ACC112 (cell line): ENCODE results near the gene STAT3.

Source experiments
- H2AFZ ChIP-seq: fragments of 200-600 bp; sonication (generic); one replicate; pipeline ENCODE4 v1.6.0; 2017; ENCODE audit warnings: antibody characterized with exemption, low read length; ENCODE audit not compliant: unreplicated experiment
- H3K27ac ChIP-seq: fragments of 200-600 bp; sonication (generic); 2 replicates; pipeline ENCODE4 v1.5.1; 2014; ENCODE audit warnings: low read depth, mild to moderate bottlenecking, antibody characterized with exemption, low read length, moderate library complexity
- H3K27me3 ChIP-seq: fragments of 200-600 bp; sonication (generic); 2 replicates; pipeline ENCODE4 v1.6.1; 2014; ENCODE audit warnings: mild to moderate bottlenecking, antibody characterized with exemption, low read length, moderate library complexity, mixed read lengths; ENCODE audit not compliant: insufficient read depth
- H3K36me3 ChIP-seq: fragments of 200-600 bp; sonication (generic); 2 replicates; pipeline ENCODE4 v1.6.1; 2016; ENCODE audit warnings: mild to moderate bottlenecking, antibody characterized with exemption, low read length, moderate library complexity, mixed read lengths; ENCODE audit not compliant: insufficient read depth
- H3K4me1 ChIP-seq: fragments of 200-600 bp; sonication (generic); one replicate; pipeline ENCODE4 v1.6.1; 2016; ENCODE audit warnings: low read length, mixed read lengths; ENCODE audit not compliant: insufficient read depth, unreplicated experiment, control insufficient read depth
- H3K4me3 ChIP-seq: fragments of 200-600 bp; sonication (generic); 2 replicates; pipeline ENCODE4 v1.5.1; 2014; ENCODE audit warnings: mild to moderate bottlenecking, low read depth, low read length
- H3K79me2 ChIP-seq: fragments of 200-600 bp; sonication (generic); one replicate; pipeline ENCODE4 v1.6.0; 2016; ENCODE audit warnings: low read length; ENCODE audit not compliant: control insufficient read depth, unreplicated experiment, insufficient read depth

Gene STAT3

GRCh38 chr17:42275527-42276358 lies 112.5 kb downstream of the STAT3 start:
- peaks cover 11% of the 10 kb centered on the region for H3K4me1 ChIP-seq
- H3K79me2 ChIP-seq: peaks cover 42% of the 10 kb centered on the region
- peak overlapping the region; percentile 98 for H3K4me3 ChIP-seq
- H2AFZ ChIP-seq: peak overlapping the region; percentile 70
- no peaks in the 10 kb centered on the region for H3K27me3 ChIP-seq
- no peaks in the 10 kb centered on the region for H3K36me3 ChIP-seq
- H3K27ac ChIP-seq: no peak overlapping the region

GRCh38 chr17:42274812-42275526 lies 113.3 kb downstream of the STAT3 start:
- H3K36me3 ChIP-seq: no peaks in the 10 kb centered on the region
- peak overlapping the region; percentile 98 for H3K4me3 ChIP-seq
- no peaks in the 10 kb centered on the region for H3K27me3 ChIP-seq
- peaks cover 11% of the 10 kb centered on the region for H3K4me1 ChIP-seq
- no peak overlapping the region for H3K27ac ChIP-seq
- H3K79me2 ChIP-seq: peaks cover 44% of the 10 kb centered on the region
- H2AFZ ChIP-seq: peak overlapping the region; percentile 70

- peaks cover 48% of the 10 kb centered on the region for H3K79me2 ChIP-seq
- H3K4me3 ChIP-seq: no peak overlapping the region
- H3K4me1 ChIP-seq: peaks cover 11% of the 10 kb centered on the region
- no peaks in the 10 kb centered on the region for H3K27me3 ChIP-seq
- no peak overlapping the region for H2AFZ ChIP-seq
- no peaks in the 10 kb centered on the region for H3K36me3 ChIP-seq
- H3K27ac ChIP-seq: no peak overlapping the region
Observed at GRCh38 chr17:42274253-42274542, 114.0 kb downstream of the STAT3 start.

GRCh38 chr17:42273474-42274252 lies 114.6 kb downstream of the STAT3 start:
- H3K27ac ChIP-seq: no peak overlapping the region
- H3K4me3 ChIP-seq: no peak overlapping the region
- H3K36me3 ChIP-seq: no peaks in the 10 kb centered on the region
- H3K27me3 ChIP-seq: no peaks in the 10 kb centered on the region
- peaks cover 11% of the 10 kb centered on the region for H3K4me1 ChIP-seq
- H2AFZ ChIP-seq: no peak overlapping the region
- H3K79me2 ChIP-seq: peaks cover 48% of the 10 kb centered on the region

GRCh38 chr17:42272162-42272907 lies 115.9 kb downstream of the STAT3 start:
- Histone ChIP-seq H3K36me3 (no peaks in the 10 kb centered on the region), H3K4me3 (no peak overlapping the region), H3K4me1 (peaks cover 11% of the 10 kb centered on the region), H2AFZ (no peak overlapping the region), H3K27ac (no peak overlapping the region), H3K79me2 (peaks cover 55% of the 10 kb centered on the region), H3K27me3 (no peaks in the 10 kb centered on the region)

GRCh38 chr17:42271779-42272035 lies 116.5 kb downstream of the STAT3 start:
- Histone ChIP-seq H3K4me1 (peaks cover 16% of the 10 kb centered on the region), H3K27ac (no peak overlapping the region), H3K4me3 (no peak overlapping the region), H3K79me2 (peaks cover 55% of the 10 kb centered on the region), H3K36me3 (no peaks in the 10 kb centered on the region), H3K27me3 (no peaks in the 10 kb centered on the region), H2AFZ (no peak overlapping the region)

GRCh38 chr17:42271006-42271778 lies 117.0 kb downstream of the STAT3 start:
- Histone ChIP-seq H3K27me3 (no peaks in the 10 kb centered on the region), H3K4me1 (peaks cover 21% of the 10 kb centered on the region), H2AFZ (no peak overlapping the region), H3K4me3 (no peak overlapping the region), H3K36me3 (no peaks in the 10 kb centered on the region), H3K27ac (no peak overlapping the region), H3K79me2 (peaks cover 55% of the 10 kb centered on the region)

GRCh38 chr17:42270596-42270995 lies 117.6 kb downstream of the STAT3 start:
- peaks cover 21% of the 10 kb centered on the region for H3K4me1 ChIP-seq
- H3K4me3 ChIP-seq: no peak overlapping the region
- no peak overlapping the region for H3K27ac ChIP-seq
- H3K79me2 ChIP-seq: peaks cover 53% of the 10 kb centered on the region
- no peaks in the 10 kb centered on the region for H3K36me3 ChIP-seq
- no peaks in the 10 kb centered on the region for H3K27me3 ChIP-seq
- no peak overlapping the region for H2AFZ ChIP-seq

- H3K27ac ChIP-seq: no peak overlapping the region
- peaks cover 20% of the 10 kb centered on the region for H3K4me1 ChIP-seq
- peaks cover 48% of the 10 kb centered on the region for H3K79me2 ChIP-seq
- no peak overlapping the region for H2AFZ ChIP-seq
- no peaks in the 10 kb centered on the region for H3K36me3 ChIP-seq
- H3K4me3 ChIP-seq: no peak overlapping the region
- H3K27me3 ChIP-seq: no peaks in the 10 kb centered on the region
Observed at GRCh38 chr17:42270170-42270535, 118.1 kb downstream of the STAT3 start.

GRCh38 chr17:42268236-42268635 lies 120.0 kb downstream of the STAT3 start:
- H3K36me3 ChIP-seq: no peaks in the 10 kb centered on the region
- H2AFZ ChIP-seq: no peak overlapping the region
- H3K27me3 ChIP-seq: no peaks in the 10 kb centered on the region
- H3K4me1 ChIP-seq: peaks cover 10% of the 10 kb centered on the region
- no peak overlapping the region for H3K27ac ChIP-seq
- H3K4me3 ChIP-seq: no peak overlapping the region
- peaks cover 29% of the 10 kb centered on the region for H3K79me2 ChIP-seq
